IPS-11a (cell line): Measurements from ENCODE around the gene UBASH3A.

Source experiments
- H3K4me3 ChIP-seq: one replicate; pipeline ENCODE4 v1.5.1; 2013; ENCODE audit warnings: low read depth, low read length, control low read depth

UBASH3A gene

DNA sequence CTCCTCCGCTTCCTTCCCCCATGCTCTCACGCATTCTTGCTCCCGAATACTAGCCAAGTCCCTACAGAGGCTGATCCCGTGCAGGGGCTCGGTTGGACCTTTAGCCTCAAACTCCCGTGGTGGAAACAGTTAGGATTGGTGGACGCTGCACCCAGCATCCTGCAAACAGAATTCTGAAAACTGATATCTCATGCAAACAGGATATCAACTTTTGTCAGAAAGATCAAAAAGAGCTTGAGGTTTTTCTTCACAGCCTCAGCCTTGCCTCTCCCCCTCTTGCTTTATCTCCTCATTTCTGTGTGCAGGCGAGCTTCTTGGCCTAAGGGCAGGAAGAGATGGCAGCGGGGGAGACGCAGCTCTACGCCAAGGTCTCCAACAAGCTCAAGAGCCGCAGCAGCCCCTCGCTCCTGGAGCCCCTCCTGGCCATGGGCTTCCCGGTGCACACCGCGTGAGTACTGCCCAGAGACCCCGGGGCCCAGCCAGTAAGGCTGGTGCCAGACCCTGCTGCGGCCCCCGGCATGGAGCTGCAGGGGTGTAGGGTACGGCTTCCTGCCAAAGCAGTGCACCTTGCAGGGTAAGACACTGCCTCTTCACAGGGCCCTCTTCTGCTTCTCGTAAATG, at the start of gene UBASH3A:
Gene UBASH3A (plus strand): TSS at position 292 of the 621 bp plus-strand sequence. CDS start 44 bp downstream, at position 336.
- H3K4me3 ChIP-seq, result no peak within 1 kb of the TSS

- no peak overlapping the region for H3K4me3 ChIP-seq
These were observed 47.7 kb upstream of the UBASH3A start for GRCh38 chr21:42356046-42356445.

GRCh38 chr21:42356650-42357049, 47.1 kb upstream of the UBASH3A start:
- no peak overlapping the region for H3K4me3 ChIP-seq

DNA sequence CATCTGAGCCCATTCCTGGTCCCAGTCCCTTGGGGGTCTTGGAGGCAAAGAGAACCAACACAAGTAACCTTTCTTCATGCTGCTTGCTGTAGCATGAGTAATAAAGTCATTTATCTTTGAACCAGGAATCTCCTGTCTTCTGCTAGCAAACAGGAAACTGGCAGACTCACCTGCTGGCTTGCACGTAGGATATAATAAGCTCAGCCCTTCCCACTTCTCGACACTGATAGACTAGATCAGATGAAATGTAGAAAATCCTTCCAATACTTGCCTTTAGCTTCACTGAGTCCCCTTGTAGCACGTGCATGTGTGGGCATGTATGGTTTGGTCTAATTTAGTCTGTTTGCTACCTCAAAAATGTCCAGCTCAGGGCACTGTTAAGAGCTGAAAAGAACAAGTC, 46.4 kb upstream of the UBASH3A start:
- no peak overlapping the region for H3K4me3 ChIP-seq

- no peak overlapping the region for H3K4me3 ChIP-seq
These were observed 45.4 kb upstream of the UBASH3A start for GRCh38 chr21:42358261-42358660.

DNA sequence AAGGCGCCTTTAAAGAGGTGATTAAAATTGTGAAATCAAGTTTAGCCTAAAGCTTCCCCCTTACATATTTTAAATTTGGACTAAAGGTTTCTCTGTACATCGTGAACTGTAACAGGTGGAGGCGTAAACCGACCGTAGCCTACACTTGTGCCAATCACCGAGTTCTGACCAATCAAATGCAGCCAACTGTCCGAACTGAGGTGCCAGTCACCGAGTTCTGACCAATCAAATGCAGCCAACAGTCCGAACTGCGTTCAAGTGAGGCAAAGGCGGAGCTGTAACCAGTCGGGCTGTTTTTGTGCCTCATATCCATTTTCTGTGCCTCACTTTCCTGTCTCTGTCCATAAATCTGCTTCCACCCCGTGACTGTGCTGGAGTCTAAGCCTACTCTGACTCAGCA, 44.8 kb upstream of the UBASH3A start:
- no peak overlapping the region for H3K4me3 ChIP-seq

DNA sequence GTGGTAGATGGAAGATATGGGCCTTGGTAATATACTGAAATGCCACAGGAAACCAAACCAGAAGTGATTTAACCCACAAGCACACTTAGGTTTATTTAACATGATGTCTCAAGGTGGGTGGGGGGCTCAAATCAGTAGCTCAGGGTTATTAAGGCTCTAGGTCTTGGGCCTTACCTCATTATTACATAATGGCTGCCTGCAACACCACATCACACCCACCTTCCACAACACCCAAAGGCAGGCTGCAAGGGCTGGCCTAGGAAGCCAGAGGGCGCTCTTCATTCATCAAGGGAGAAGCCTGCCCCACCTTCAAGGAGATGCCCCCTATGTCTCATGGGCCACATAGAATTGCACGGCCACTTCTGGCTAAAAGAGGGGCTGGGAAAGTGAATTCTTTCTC, 43.4 kb upstream of the UBASH3A start:
- no peak overlapping the region for H3K4me3 ChIP-seq

GRCh38 chr21:42361286-42361685, 42.4 kb upstream of the UBASH3A start:
- no peak overlapping the region for H3K4me3 ChIP-seq

GRCh38 chr21:42362198-42362597, 41.5 kb upstream of the UBASH3A start:
- no peak overlapping the region for H3K4me3 ChIP-seq

DNA sequence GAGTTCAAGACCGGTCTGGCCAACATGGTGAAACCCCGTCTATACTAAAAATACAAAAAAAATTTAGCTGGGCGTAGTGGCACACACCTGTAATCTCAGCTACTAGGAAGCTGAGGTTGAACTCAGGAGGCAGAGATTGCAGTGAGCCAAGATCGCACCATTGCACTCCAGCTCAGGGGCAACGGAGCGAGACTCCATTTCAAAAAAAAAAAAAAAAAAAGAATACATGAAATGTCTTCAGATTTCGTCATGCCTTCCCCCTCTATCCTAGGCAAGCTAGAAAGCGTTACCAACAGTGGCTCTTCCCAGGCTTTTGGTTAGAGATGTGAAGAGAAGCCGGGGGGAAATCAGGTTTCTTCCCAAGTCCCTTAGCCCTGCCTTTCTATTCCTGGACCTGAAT, 41.0 kb upstream of the UBASH3A start:
- H3K4me3 ChIP-seq, result no peak overlapping the region

- no peak overlapping the region for H3K4me3 ChIP-seq
These were observed 40.4 kb upstream of the UBASH3A start for GRCh38 chr21:42363312-42363711.

DNA sequence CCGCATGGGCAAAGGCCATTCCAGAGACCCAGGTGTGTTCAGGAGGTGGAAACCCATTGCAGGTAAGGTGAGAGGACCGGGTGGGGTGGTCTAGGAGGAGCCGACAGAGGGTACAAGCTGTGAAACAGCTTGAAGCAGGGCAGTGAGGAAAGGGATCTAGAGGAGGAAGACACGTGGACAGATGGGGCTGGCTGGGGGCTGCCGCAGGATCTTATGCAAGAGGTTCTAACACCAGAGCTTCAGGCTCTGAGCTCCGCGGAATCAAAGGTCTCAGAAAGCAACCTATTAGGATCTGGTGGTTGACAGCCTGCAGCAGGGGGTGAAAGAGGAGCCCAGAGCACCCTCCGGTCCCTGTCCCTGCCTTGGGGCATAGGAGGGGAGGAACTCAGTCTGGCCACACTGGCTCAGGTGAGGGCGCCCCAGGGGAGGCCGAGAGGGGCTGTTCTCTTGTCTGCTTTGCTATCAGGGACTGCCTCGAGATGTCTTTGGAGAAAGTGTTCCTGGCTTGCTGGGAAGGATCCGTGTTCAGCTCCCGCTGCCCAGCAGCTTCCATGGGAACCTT, 39.3 kb upstream of the UBASH3A start:
- no peak overlapping the region for H3K4me3 ChIP-seq

DNA sequence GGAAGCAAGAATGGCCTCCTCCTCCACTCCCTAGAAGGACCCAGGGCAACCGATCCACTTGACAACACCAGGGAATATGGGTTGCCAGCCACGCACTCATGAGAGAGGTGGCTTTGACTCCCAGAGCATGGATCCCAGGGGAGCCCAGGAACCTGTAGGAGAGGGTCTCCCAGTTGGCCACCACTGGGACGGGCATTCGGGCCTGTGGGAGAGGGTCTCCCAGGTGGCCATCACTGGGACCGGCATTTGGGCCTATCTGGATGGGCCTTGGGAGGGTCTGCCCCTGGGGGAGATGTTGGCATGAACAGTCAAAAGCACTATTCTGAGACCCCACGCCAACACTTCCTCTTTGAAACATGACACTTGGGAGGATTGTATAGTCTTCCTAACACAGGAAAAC, 37.9 kb upstream of the UBASH3A start:
- H3K4me3 ChIP-seq, result no peak overlapping the region

GRCh38 chr21:42366292-42367010, 37.3 kb upstream of the UBASH3A start, which contains the start of gene TFF1:
TFF1 (minus strand) TSS chr21:42366535; CDS start chr21:42366495, 40 bp downstream.
- no peak within 1 kb of the TSS for H3K4me3 ChIP-seq

GRCh38 chr21:42367367-42368165, 36.1 kb upstream of the UBASH3A start:
- no peak overlapping the region for H3K4me3 ChIP-seq

GRCh38 chr21:42369821-42370220, 33.9 kb upstream of the UBASH3A start:
- H3K4me3 ChIP-seq, result no peak overlapping the region

DNA sequence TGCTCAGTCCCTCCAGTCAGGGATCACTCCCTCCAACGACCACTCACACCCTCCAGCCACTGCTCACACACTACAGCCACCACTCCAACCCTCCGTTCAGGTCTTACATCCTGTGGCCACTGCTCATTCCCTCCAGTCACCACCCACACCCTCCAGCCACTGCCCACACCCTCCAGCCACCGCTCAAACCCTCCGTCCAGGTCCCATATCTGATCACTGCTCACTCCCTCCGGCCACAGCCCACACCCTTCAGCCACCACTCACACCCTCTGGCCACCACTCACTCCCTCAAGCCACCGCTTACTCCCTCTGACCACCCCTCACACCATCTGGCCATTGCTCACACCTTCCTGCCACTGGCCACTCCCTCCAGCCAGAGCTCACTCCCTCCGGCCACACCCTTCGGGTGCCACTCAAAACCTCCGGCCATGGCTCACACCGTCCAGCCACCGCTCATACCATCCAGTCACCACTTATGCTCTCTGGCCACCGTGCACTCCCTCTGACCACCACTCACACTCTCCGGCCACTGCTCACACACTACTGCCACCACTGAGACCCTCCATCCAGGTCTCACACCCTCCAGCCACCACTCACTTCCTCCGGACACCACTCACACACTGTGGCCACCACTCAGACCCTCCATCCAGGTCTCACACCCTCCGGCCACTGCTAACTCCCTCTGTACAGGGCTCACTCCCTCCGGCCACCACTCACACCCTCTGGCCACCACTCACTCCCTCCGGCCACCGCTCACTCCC, 32.6 kb upstream of the UBASH3A start:
- no peak overlapping the region for H3K4me3 ChIP-seq

DNA sequence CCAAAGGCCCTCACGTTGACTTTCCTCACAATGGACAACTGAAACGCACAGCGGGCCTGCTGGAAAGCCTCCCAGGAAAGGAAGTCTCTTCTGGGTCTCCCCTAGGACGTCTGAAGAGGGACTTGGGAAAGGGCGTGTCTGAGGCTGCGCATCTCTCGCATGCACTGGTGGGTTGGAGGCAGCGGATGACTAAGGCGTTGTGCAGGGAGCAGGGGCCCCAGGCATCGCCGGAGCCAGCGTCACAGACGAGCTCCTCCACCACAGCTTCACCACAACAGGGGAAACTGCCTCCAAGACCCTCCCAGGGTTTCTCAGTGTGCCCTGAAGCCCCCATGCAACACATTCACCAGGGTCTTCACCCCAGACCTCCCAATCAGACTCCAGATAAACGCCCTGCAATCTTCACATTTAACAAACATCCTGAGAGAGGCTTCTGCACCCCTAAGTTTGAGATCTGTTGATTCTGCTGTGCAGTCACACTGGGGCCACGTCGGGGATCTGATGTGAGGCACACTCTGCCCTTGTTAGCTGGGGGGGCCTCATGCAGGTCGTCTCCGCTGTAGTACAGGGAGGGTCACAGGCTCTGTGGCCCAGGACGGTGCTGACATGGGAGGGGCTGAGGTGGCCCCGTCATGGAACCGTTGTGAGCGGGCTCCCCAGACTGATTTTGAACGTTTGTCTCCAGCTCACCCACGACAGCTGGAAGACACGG, 30.4 kb upstream of the UBASH3A start:
- no peak overlapping the region for H3K4me3 ChIP-seq

- no peak overlapping the region for H3K4me3 ChIP-seq
These were observed 29.7 kb upstream of the UBASH3A start for GRCh38 chr21:42373908-42374455.

DNA sequence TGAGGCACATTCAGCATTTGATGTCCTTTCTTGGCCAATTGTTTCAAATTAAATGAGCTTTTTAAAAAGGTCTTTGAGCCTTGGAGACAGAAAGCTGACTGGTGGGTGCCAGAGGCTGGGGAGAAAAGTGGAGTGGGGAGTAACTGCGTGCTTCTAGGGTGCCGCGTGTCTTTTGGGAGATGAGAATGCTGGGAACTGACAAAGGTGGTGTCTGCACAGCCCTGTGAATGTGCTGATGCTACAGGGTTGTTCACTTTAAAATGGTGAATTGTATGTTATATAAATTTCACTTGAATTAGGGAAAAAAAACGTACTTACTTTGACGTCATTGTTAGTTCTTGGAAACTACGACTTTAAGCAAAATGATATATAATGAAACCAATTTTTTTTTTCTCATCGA, 29.2 kb upstream of the UBASH3A start:
- H3K4me3 ChIP-seq, result no peak overlapping the region
